NCI-H146 treated with DMSO at 0.1 percent for 48 hours (cell line): ENCODE measurements around the gene COL5A1.

Source experiments
- DNase-seq: peaks from one replicate; lab custom pipeline; 2025; ENCODE audit not compliant: unreplicated experiment; lab: John Stamatoyannopoulos, UW

Gene COL5A1

DNA sequence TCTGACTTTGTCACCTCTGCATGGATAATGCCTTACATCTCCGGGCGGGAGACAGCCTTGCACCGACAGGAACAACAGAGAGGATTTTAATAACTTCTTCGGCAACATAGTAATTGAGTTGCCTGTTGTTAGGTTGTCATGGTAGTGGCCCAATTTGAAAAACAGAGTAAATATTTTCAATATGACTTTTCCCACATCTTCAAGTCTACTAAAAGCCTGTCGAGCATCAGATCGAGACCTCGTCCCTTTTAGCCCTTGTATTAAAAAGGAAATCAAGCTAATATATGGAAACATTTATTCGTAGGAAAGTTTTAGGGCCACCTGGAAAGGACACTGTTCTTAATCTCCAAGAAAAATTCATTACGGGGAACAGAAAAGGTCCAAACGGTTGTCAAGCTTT is 168.2 kb downstream of the COL5A1 start:
- DNase-seq = no peak

DNA sequence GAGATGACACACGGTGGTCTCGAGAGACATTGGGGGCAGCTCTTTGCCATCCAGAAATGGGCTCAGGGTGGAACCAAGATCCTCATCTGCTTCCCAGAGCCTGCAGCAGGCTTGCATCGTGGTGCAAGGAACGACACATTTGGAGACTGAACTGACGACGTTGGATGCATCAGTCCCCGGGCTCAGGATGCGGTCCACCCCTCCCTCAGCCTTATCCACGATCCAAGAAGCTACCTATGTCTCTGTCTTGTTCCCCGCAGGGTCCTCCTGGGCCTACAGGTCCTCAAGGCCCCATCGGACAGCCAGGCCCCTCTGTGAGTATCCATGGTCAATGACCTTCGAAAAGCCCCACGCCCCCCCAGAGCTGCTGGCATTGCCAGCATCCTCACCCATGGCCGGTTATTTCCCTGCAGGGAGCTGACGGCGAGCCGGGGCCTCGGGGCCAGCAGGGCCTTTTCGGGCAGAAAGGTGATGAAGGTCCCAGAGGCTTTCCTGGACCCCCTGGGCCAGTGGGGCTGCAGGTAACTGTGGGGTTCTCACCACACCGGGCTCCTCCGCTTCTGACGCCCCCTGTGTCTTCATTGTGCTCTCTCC is 169.6 kb downstream of the COL5A1 start:
- no peak for DNase-seq

DNA sequence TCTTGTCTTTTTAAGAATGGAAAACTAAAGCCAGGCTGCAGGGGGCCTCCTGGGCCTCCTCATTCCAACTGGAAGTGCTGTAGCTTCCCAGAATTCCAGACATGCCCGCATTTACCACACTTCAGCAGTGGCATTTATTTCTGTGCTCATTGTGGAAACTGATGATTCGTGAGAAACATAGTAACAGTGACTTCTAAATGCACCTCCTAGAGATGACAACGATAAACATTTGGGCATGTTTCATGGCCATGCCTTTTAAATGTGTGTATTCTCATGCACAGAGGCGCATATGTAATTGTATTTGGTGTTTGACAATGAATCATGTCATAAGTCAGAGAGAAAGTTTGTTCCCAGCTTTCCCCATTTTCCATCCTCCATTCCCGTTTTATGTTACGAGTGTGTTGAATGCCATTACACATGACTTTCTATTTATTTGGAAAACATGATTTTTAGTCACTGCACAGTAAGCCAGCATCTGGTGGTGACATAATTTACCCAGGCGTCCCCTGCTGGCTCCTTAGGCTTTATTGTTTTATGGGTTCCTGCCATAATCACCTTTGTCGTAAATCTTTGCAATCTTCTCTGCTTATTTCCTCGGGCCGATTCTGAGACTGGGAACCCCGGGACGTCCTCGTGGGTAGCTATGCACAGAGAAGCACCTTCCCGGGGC is 170.2 kb downstream of the COL5A1 start:
- no peak for DNase-seq

DNA sequence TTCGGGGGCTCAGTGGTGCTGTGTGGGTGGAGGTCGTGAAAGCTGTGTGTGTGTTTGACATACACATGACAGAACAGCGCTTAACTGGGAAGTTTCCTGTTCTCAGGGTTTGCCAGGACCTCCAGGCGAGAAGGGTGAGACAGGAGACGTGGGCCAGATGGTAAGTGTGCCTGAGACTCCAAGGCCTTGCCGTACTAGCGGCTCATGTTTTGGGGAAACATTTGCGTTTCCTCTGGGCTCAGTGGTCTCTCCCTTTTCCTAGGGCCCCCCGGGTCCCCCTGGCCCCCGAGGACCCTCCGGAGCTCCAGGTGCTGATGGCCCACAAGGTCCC is 170.7 kb downstream of the COL5A1 start:
- DNase-seq = no peak

DNA sequence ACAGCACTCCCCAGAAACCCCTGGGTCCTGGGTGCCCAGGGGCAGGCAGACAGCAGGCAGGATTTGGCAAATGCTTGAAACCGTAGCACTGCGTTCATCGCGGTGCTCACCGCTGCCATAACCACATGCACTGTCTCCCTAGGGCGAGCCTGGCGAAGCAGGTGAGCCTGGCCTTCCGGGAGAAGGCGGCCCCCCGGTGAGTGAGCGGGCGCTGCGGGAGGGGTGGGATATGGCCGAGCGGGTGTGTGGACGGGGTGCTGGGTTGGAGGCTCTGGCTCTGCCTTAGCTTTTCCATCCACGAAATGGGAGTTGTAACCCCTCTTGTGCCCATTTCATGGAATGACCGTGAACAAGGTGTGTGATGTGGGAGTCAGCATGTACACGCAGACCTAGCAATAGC is 172.2 kb downstream of the COL5A1 start:
- DNase-seq = no peak

DNA sequence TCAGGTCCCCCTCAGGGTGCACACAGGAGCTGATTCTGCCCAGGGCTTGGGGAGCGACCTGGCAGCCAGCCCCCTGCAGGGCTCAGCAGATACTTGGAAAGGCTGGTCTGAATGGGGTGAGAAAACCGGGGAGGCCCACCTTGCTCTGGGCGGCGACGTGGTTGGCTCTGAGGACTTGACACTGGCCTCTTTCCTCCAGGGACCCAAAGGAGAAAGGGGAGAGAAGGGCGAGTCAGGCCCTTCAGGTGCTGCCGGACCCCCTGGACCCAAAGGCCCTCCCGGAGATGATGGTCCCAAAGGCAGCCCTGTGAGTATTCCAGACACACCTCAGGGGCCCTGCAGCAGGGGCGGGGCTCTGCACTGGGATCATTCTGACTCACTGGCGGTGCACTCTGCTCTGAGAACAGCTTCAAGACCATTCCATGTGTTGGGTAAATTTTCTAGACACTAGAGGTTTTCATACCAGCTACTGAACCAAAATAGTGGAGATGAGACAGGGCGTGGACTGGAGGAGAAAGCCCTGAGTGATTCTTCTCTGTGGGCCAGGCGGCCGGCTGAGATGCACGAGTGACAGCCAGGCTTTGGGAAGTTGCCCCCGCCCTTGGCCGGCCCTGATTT is 173.1 kb downstream of the COL5A1 start:
- DNase-seq = no peak

DNA sequence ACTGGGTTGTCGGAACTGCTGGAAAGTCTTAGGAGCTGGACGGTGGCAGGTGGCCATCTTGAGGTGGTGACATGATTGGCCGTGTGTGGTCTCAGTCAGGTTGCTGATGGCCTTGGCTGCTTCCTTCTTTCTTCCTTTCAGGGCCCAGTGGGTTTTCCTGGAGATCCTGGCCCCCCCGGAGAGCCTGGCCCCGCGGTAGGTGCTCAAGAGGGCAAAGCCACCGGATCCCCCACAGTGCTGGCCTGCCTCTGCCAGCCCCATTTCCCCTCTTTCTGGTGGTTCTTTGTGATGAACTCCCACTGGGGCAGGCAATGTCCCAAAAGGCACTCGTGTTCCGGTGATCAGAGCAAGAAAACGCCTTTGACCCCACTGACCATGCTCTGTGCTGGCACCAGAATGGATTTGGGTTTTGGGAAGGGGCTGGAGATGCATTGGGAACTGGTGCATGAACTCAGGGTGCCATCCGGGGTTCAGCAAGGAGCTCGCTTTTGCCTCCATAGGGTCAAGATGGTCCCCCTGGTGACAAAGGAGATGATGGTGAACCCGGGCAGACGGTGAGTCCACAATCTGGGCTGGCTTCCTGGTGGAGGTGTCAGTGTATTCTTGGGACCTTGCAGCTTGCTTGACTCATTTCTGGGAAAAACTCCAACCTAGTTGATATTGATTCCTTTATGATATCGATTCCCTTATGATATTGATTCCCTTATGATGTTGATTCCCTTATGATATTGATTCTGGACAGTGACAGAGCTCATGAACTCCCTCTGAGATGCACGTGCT is 174.0 kb downstream of the COL5A1 start:
- no peak for DNase-seq

DNA sequence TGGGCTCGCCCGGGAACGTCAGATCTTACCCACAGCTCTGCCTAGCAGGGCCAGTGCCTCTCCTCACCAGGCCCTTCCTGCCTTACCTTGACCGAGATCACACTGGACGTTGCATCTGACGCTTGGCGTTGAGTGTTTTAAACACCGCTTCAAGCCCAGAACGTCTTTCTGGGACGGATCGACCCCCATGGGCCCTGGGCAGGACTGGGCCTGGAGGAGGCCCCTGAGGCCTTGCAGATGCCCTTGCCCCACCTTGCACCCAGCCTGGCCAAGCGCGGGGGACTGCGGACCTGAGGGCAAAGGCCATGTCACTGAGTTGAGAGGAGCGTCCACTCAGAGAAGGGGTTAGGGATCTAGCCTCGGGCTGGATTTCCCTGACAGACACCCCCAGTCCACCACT is 174.7 kb downstream of the COL5A1 start:
- no peak for DNase-seq

DNA sequence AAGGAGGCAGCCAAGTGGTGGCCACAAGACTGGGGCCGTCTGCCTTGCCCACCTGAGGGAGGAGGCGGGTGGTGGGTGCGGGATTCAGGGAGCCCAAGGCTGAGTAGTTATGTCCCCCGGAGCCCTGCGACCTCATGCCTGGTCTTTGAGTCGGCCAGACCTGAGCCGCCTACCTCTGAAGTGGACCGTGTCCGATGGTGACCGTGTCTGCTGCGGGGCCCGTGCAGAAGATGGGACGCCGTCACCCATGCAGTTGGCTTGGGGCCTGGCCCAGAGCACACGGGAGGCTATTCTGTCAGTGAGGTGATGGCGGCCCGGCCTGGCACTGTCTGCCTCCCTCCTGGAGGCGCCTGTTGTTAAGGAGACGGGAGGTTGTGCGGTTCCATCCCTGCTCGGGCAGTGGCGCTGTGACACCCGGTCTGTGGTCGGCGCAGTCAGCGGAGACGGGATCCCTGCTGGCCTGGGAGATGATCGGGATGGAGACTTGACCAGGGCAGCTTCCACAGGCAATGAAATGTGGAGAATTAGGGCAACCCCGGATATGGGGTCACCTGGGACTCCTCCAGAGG is 176.5 kb downstream of the COL5A1 start:
- DNase-seq = no peak

DNA sequence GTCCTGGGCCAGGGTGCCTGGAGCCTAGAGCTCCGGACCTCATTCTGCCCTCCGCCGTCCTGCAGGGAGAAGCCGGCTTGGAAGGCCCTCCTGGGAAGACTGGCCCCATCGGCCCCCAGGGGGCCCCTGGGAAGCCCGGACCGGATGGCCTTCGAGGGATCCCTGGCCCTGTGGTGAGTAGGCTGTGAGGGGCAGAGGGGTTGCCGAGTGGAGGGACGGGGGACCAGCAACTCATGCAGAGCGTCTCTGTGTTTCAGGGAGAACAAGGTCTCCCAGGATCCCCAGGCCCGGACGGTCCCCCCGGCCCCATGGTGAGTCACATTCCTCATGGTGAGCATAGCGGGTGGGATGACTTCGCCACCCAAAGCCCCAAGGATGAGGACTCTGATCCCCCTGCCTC is 177.0 kb downstream of the COL5A1 start:
- DNase-seq = no peak

DNA sequence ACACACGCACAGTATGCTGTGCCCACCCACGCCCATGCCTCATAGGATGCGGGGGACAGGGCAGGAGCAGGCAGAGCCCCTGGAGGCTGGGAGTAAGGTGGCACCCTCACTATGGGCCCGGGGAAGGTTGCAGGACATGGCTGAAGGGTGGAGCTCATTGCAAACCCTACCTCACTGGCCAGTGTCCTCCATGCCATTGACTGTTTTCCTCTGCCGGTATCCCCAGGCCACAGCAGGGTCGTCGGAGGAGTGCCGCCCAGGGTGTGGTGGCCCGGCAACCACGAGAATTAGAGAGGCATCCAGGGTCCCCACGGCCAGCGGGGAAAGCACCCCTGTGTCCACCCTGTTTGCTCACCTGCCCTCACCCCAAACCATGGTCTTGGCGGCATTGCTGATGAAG is 179.3 kb downstream of the COL5A1 start:
- DNase-seq = no peak

DNA sequence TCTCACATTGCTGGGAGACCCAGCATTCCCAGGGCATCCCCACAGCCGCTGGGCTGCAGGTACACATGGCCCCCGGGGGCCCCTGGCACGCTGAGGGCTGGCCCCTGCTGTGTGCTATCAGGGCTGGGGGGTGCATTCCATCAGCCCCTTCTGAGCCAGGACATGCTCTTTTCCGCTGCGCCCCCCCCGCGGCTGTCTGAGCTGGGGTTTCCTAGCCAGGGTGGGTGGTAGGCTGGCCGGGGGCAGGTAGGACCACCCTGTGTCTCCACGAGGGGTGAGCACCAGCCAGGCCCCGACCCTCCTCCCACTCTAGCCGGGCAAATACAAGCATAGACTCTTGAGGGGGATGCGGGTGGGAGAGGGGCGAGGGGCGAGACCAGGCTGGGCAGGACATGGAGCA is 180.9 kb downstream of the COL5A1 start:
- DNase-seq = no peak

DNA sequence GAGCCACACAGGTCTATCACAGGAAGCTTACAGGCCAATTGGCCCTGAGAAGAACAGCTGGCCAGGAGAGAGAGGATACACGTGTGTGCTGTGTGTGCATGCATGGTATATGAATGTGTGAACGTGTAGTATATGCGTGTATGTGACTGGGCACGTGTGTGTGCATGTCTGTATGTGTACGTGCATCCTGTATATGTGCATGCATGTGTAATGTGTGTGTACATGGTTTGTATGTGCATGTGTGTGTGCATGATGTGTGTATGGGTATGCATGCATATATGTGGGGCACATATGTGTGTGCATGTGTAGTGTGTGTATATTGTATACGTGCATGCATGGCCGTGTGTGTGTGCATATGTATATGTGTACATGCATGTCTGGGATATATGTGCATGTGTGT is 182.0 kb downstream of the COL5A1 start:
- DNase-seq = no peak

DNA sequence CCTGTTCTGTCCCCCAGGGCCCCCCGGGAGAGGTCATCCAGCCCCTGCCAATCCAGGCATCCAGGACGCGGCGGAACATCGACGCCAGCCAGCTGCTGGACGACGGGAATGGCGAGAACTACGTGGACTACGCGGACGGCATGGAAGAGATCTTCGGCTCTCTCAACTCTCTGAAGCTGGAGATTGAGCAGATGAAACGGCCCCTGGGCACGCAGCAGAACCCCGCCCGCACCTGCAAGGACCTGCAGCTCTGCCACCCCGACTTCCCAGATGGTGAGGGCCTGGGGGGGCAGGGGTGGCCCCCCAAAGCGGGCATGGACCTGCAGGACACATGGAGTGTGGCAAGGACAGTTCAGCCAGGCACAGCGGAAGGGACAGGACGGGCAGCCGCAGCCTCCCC is 183.0 kb downstream of the COL5A1 start:
- no peak for DNase-seq

DNA sequence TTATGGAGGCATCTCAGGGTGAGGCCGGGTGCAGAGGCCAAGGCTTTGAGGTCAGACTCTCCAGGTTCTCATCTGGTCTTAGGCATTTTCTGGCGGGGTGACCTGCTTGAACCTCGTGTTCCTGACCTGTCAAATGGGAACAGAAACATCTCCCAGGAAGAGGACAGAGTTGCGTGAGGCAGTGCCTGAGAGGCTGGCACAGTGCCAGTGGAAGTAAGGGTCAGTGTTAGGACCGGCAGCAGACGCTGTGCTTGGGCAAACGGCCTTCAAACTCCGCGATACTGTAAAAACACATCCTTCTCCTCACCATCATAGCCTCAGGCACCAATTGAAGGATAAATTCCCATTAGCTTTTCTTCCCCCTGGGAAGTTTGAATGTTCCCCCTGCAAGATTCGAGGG is 183.4 kb downstream of the COL5A1 start:
- DNase-seq = no peak

DNA sequence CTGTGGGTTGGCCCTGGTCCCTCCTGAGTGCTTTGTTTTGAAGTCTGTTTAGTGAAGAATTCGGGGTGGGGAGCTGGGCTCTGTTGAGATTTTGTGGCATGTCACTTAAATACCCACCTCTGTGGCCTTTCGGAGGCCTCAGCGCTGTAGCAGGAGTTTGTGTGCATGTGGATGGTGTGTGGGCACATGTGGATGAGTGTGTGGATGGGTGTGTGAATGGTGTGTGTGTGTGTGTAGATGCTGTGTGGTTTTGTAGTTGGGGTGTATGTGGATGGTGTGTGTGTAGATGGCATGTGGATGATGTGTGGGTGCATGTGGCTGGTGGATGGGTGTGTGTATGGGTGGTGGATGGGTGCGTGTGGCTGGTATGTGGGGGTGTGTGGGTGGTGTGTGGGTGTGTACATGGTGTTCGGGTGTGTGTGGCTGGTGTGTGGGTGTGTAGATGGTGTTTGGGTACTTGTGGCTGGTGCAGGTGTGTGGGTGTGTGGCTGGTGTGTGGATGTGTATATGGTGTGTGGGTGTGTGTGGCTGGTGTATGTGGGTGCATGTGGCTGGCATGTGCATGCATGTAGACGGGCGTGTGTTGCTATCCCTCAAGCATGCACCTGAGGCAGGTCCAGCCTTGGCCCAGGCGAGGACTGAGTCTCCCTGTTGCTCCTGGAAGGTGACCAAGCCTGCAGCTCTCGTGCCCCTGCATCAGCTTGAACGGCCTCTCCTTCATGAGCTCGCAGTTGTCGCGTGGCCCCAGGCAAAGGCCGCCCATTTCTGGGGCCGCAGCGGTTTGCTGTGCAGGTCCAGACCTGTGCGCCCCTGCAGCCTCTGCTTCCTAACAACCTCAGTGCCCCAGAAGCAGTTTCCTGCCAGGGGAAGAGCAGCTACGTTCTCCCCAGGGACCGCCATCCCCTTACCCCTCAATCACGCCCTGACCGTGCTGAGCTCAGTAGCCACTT is 185.0 kb downstream of the COL5A1 start:
- DNase-seq = no peak

DNA sequence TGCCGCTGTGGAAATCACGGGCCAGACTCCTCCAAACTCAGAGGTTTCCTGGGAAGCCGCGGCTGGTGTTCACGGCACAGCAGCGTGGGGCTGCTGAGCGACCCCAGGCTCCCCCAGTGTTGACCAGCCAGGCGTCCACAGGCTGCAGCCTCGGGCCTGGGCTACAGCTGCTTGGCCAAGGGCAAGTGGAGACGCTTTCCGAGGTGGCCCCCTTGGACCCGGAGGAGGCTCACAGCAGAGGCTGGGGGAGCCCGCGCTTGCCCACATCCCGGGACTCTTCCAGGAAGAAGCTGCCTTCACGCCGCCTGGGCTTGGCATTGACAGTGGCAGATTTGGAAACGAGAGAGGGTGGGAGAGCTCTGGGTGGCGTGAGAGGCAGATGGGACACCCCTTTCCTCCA is 186.0 kb downstream of the COL5A1 start:
- no peak for DNase-seq

DNA sequence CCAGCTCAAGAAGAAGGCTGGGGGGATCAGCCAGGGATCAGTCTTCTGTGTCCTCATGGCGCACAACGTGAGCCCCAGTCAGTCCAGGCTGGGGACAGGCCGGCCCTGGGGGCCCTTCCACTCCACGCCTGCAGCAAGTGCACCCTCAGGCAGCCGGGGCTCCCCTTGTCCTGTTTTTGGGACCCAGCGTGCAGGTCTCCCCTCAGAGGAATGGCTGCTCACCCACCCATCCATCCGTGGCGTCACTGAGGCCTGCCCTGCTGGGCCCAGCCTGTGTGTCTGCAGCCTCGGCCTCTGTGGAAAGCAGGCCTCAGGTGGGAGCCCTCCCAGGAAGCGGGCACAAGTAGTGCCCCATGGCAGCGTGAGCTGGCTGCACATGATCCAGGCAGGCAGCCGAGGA is 186.4 kb downstream of the COL5A1 start:
- no peak for DNase-seq

DNA sequence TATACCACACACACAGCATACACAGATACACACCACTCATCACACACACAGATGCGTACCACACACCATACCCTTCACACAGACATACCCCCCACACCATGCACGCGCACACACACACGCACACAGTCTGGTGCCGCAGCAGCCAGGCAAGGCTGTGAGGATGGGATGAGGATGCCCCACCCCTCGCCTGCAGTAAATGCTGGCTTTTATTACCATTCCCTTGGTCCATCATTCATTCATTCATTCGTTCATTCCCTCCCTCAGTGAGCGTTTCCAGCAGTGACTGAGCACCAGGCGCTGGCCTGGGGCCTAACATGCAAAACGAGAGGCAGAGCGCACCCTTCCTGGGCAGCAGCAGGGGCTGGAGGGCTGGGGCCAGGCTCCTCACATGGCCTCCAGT is 187.3 kb downstream of the COL5A1 start:
- DNase-seq = no peak

DNA sequence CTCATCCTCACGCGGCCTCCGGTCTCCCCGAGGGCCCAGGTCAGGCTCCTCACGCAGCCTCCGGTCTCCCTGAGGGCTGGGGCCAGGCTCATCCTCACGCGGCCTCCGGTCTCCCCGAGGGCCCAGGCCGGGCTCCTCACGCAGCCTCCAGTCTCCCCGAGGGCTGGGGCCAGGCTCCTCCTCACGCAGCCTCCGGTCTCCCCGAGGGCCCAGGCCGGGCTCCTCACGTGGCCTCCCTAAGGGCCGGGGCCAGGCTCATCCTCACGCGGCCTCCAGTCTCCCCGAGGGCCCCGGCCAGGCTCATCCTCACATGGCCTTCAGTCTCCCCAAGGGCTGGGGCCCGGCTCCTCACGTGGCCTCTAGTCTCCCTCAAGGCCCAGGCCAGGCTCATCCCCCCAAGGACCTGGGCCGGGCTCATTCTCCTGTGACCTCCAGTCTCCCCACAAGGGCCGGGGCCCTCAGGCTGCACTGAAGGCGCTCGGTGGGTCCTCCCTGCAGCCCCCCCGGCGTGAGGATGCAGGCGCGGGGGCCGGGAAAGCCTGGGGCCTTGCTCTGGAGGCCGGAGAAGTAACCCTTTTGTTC is 187.8 kb downstream of the COL5A1 start:
- DNase-seq = no peak
